Mucosa of stomach (tissue), 1 donor: ENCODE data around the gene CTDSPL2.

Source experiments
- H3K27me3 ChIP-seq: one replicate; pipeline ENCODE4 v1.7.0; 2013; ENCODE audit warnings: mild to moderate bottlenecking, low read length; ENCODE audit not compliant: control insufficient read depth, insufficient read depth
- H3K36me3 ChIP-seq: one replicate; pipeline ENCODE4 v1.7.0; 2013; ENCODE audit warnings: low read length; ENCODE audit not compliant: control insufficient read depth, insufficient read depth
- H3K4me1 ChIP-seq: one replicate; pipeline ENCODE4 v1.7.0; 2013; ENCODE audit warnings: mild to moderate bottlenecking, low read length; ENCODE audit not compliant: control insufficient read depth, insufficient read depth
- H3K4me3 ChIP-seq: one replicate; pipeline ENCODE4 v1.7.0; 2013; ENCODE audit warnings: low read length
- H3K9ac ChIP-seq: one replicate; pipeline ENCODE4 v1.7.0; 2013; ENCODE audit warnings: mild to moderate bottlenecking, low read length, moderate library complexity
- H3K9me3 ChIP-seq: one replicate; pipeline ENCODE4 v1.7.0; 2013; ENCODE audit warnings: mild to moderate bottlenecking, low read length, moderate library complexity; ENCODE audit not compliant: control insufficient read depth
- donor health status: Pancreatic carcinoma.

The CTDSPL2 gene

DNA sequence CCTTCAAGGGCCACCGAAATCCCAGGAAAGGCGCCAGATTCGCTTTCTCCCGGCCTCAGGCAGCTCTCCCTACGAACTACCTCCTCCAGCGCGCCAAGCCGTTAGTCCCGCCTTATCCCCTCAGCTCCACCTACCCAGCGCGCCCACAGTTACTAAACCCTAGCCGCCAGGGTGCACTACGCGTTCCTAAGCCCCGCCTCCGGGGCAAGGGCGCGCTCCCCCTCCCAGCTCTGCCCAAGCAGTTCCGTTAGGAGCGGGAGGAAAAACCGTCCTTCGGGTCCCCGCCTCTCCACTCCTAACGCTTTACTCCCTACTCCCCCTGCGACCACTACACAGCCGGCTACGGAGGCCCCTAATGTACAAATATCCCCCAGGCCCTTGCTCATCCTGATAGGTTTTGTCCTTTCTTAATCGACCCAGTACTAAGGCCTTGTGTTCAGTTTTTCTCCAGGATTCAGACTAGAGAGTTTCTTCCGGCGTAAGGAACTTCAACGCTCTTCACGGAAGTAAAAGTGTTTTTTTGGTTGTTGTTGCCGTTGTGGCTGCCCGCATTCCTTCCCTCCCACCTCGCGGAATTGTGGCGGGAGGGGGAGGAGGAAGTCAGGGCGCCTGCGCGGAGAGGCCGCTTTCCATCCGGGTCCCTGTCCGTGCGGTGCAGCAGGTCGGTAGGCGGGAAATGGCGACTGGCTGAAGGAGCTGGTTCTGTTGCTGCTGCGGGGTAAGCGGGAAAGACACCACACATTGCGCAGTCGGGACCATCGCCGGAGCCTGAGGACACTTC is at the start of gene CTDSPL2:
CTDSPL2 (plus strand) TSS at position 655 of the 781 bp plus-strand sequence. CDS start 31,386 bp downstream, outside the sequence.
- Histone ChIP-seq H3K27me3 (no peaks in the 10 kb centered on the region), H3K4me1 (no peaks in the 10 kb centered on the region), H3K4me3 (peak within 1 kb of the TSS; percentile 94), H3K9ac (peak within 1 kb of the TSS; percentile 78), H3K36me3 (no peaks in the 10 kb centered on the region), H3K9me3 (no peaks in the 10 kb centered on the region)

- H3K4me1 ChIP-seq = no peaks in the 10 kb centered on the region
- no peaks in the 10 kb centered on the region for H3K36me3 ChIP-seq
- H3K9me3 ChIP-seq = no peaks in the 10 kb centered on the region
- no peak overlapping the region for H3K9ac ChIP-seq
- no peaks in the 10 kb centered on the region for H3K27me3 ChIP-seq
- no peak overlapping the region for H3K4me3 ChIP-seq
Observed at GRCh38 chr15:44381236-44381635, 46.2 kb upstream of the CTDSPL2 start.

DNA sequence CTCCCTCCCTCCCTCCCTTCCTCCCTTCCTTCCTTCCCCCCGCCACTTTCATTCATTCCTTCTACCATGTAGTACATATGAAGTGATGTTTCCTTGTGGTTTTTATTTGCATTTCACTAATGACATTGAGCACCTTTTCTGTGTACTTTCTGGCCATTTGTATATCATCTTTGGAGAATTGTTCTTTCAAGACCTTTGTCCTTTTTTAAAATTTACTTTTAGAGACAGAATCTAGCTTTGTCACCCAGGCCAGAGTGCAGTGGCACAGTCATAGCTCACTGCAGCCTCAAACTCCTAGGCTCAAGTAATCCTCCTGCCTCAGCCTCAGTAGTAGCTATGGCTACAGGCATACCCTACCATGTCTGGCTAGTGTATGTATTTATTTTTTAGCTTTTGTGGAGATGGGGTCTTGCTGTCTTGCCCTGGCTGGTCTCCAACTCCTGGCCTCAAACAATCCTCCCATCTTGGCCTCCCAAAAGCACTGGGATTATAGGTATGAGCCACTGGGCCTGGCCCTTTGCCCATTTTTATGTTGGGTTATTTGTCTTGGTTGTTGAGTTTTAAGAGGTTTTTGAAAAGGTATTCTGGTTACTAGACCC is 42.0 kb upstream of the CTDSPL2 start:
- H3K4me1 ChIP-seq = no peaks in the 10 kb centered on the region
- H3K9me3 ChIP-seq = no peaks in the 10 kb centered on the region
- no peaks in the 10 kb centered on the region for H3K36me3 ChIP-seq
- H3K4me3 ChIP-seq = no peak overlapping the region
- H3K9ac ChIP-seq = no peak overlapping the region
- no peaks in the 10 kb centered on the region for H3K27me3 ChIP-seq

DNA sequence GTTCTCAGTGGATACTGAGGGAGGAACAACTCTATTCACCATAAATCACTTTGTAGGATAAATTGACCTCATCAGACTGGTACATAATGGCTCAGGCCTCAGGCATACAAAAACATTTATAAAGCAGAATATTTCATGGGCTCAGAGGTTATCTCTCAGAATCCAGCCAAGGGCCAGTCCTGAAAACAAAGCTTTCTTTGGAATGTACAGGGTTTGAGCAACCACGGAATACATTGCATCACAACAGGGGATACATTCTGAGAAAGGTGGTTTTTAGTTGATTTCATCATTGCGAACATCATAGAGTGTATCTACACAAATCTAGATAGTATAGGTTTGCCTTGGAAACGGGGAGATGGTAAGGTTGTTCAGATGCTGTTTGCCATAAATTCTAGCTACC is 33.4 kb upstream of the CTDSPL2 start:
- H3K36me3 ChIP-seq = no peaks in the 10 kb centered on the region
- H3K9ac ChIP-seq = no peak overlapping the region
- H3K4me3 ChIP-seq = no peak overlapping the region

DNA sequence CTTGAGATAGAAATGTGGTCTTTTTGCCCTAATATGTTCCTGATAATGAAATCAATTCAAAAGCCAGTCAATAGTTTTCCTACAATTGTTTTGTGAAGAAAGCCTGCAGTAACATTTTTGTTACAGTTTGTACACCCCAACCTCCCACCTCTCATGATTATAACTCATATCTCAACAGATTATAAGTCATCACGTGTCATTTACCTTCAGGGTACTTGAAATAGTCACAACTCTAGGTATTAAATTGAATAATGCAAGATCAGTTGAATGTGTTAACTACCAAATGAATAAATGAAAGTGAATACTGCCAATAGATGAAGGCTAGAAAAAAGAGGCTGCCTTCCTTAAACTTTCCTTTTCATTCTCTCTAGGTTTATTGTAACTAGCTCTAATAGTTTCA is 32.9 kb upstream of the CTDSPL2 start:
- Histone ChIP-seq H3K4me1 (no peaks in the 10 kb centered on the region), H3K9me3 (no peaks in the 10 kb centered on the region), H3K27me3 (no peaks in the 10 kb centered on the region), H3K36me3 (no peaks in the 10 kb centered on the region), H3K4me3 (no peak overlapping the region), H3K9ac (no peak overlapping the region)

More for the DNA sequence above, 33.4 kb upstream of the CTDSPL2 start:
- no peaks in the 10 kb centered on the region for H3K9me3 ChIP-seq
- no peaks in the 10 kb centered on the region for H3K4me1 ChIP-seq
- no peaks in the 10 kb centered on the region for H3K27me3 ChIP-seq

DNA sequence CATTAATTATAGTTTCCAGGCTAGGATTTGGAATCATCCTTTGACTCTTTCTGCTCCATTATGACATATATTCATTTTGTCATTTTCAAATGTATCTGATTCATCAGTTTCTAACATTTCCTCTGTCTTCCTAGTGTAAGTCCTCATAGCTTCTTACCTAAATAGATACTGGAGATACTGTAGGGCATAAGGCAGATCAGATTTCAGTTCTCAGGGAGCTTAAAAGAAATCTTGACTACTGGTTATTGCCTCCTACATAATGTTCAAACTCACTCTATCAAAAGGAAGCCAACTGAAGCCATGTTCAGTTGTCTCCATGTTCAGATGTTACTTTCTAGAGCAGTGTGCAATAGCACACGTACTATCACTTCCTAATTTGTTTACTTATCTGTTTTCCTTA is 29.6 kb upstream of the CTDSPL2 start:
- no peaks in the 10 kb centered on the region for H3K36me3 ChIP-seq
- H3K9me3 ChIP-seq = no peaks in the 10 kb centered on the region

DNA sequence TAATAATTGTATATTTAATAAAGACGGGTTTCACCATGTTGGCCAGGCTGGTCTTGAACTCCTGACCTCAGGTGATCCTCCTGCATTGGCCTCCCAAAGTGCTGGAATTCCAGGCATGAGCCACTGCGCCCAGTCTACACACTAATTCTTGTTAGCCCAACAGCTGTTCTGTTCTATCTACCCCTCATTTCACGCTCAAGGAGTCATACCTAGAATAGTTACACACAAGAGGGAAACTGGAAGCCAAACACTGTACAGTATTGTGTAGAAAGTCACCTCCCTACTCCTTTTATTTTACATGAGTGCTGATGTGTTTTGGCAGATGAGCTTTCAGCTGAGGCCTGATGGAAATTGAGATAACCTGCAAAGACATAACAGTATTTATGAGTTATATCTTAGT is 13.4 kb upstream of the CTDSPL2 start:
- Histone ChIP-seq H3K9me3 (no peaks in the 10 kb centered on the region), H3K36me3 (no peaks in the 10 kb centered on the region), H3K27me3 (no peaks in the 10 kb centered on the region), H3K9ac (no peak overlapping the region), H3K4me3 (no peak overlapping the region), H3K4me1 (no peaks in the 10 kb centered on the region)

More for the DNA sequence above, 29.6 kb upstream of the CTDSPL2 start:
- Histone ChIP-seq H3K27me3 (no peaks in the 10 kb centered on the region), H3K4me3 (no peak overlapping the region), H3K9ac (no peak overlapping the region), H3K4me1 (no peaks in the 10 kb centered on the region)

GRCh38 chr15:44427756-44428724 is 611 bp downstream of the CTDSPL2 start:
- peak overlapping the region; percentile 78 for H3K9ac ChIP-seq
- no peaks in the 10 kb centered on the region for H3K9me3 ChIP-seq
- H3K27me3 ChIP-seq = no peaks in the 10 kb centered on the region
- H3K36me3 ChIP-seq = no peaks in the 10 kb centered on the region
- H3K4me1 ChIP-seq = no peaks in the 10 kb centered on the region
- H3K4me3 ChIP-seq = peak overlapping the region; percentile 94

- H3K9me3 ChIP-seq = no peaks in the 10 kb centered on the region
- H3K4me3 ChIP-seq = no peak overlapping the region
- H3K4me1 ChIP-seq = no peaks in the 10 kb centered on the region
- H3K27me3 ChIP-seq = no peaks in the 10 kb centered on the region
- no peaks in the 10 kb centered on the region for H3K36me3 ChIP-seq
- no peak overlapping the region for H3K9ac ChIP-seq
Observed at GRCh38 chr15:44435893-44436667, 8.7 kb downstream of the CTDSPL2 start.

DNA sequence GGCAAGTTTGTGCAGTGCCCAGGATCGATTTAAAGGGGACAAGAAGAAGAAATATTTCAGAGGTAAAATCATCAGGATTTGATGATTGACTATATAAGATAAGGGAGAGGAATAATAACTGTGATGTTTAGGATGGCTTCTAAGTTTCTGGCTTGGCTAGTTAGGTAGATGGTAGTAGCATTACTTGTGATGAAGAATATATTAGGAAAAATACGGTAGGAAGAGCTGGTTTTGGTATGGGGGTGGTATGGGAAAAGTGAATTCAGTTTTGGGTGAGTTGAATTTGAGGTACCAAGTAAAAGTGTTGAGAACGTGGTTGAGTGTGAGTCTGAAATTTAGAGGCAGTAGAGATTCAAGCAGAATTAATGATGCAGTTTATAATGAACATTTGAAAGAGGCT is 11.0 kb downstream of the CTDSPL2 start:
- H3K9ac ChIP-seq = no peak overlapping the region
- no peaks in the 10 kb centered on the region for H3K27me3 ChIP-seq
- no peak overlapping the region for H3K4me3 ChIP-seq
- no peaks in the 10 kb centered on the region for H3K9me3 ChIP-seq
- H3K4me1 ChIP-seq = no peaks in the 10 kb centered on the region
- no peaks in the 10 kb centered on the region for H3K36me3 ChIP-seq

DNA sequence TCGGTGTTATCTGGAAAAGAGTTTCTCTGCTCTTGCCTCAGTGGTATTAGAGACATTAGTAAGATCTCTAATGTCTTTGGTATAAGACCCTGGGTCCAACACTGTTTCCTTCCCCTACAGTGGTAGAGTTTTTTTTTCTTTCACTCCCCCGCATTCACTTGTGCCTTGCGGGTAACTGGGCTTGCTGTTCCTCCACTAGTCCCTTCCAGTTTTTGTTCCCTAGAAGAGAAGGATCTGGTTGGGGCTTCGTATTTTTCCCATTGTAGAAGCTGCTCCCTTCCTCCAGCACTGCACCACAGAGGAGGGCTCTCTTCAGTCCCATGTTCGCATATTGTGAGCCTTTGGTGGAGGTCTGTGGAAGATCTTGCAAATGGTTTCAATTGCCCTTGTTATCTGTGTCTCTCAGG is 13.7 kb downstream of the CTDSPL2 start:
- Histone ChIP-seq H3K27me3 (no peaks in the 10 kb centered on the region), H3K4me1 (no peaks in the 10 kb centered on the region), H3K9ac (no peak overlapping the region), H3K36me3 (no peaks in the 10 kb centered on the region), H3K4me3 (no peak overlapping the region), H3K9me3 (no peaks in the 10 kb centered on the region)
